Measurements from ENCODE around the gene PPP2R5D.

GRCh38 chr6:43016176-43016942, 32.0 kb downstream of the PPP2R5D start:
- no peak for TF ChIP-seq CTCF (IDR thresholded peaks at IDR 0.05; ENCODE audit: low read depth, low read length)
- no peak for TF ChIP-seq EZH2phosphoT487 (IDR thresholded peaks at IDR 0.05; ENCODE audit: low read depth)
